ENCODE data around the gene LGR5. TPM values are rescaled to one million over a fixed set of nuclear protein-coding genes. Genes with fewer than 3 reads are reported as not detected.

The LGR5 gene
- total and polyA plus RNA-seq, 9 of the 15 experiments (the other 6 are each of a cell fraction or from before 2014, with no cell fraction given): not detected

- TF ChIP-seq CSDE1 (IDR thresholded peaks at IDR 0.05) (no peak), ZNF282 (CRISPR knock-in tag; IDR thresholded peaks at IDR 0.05) (no peak), TFE3 (CRISPR knock-in tag; IDR thresholded peaks at IDR 0.05) (no peak), REST (IDR thresholded peaks at IDR 0.05; ENCODE audit: borderline replicate concordance) (peak; percentile 30; the same call in 1 of the 2 replicates), REST (CRISPR knock-in tag; IDR thresholded peaks at IDR 0.05; ENCODE audit: low read depth) (no peak), PBX2 (CRISPR knock-in tag; IDR thresholded peaks at IDR 0.05; ENCODE audit: low read depth) (no peak), PBX2 (tag; conservative IDR thresholded peaks at IDR 0.05; ENCODE audit: low read depth) (no peak), CREM (IDR thresholded peaks at IDR 0.05; ENCODE audit: low read depth) (peak; percentile 45; the same call in 1 of the 2 replicates), TCF7 (IDR thresholded peaks at IDR 0.05; ENCODE audit: borderline replicate concordance) (no peak), MYC (IDR thresholded peaks at IDR 0.05; ENCODE audit: low read depth, low read length) (no peak), MYC (CRISPR knock-in tag; IDR thresholded peaks at IDR 0.05; ENCODE audit: borderline replicate concordance, low read depth) (no peak)
Measured at GRCh38 chr12:71567537-71567936, 127.9 kb downstream of the LGR5 start (continued).

Data from K562 (cell line).